KMS-11 (cell line): ENCODE data around the gene ADD3.

ENCODE experiments used
- H2AFZ ChIP-seq: fragments of 200-600 bp; sonication (generic); 2 replicates; pipeline ENCODE4 v1.6.1; 2016; ENCODE audit warnings: antibody characterized with exemption, mixed run types, low read depth
- H3K27ac ChIP-seq: fragments of 200-600 bp; sonication (generic); 2 replicates; pipeline ENCODE4 v1.6.1; 2016; ENCODE audit warnings: mild to moderate bottlenecking, mixed run types
- H3K27me3 ChIP-seq: fragments of 200-600 bp; sonication (generic); 2 replicates; pipeline ENCODE4 v1.6.1; 2017; ENCODE audit warnings: mild to moderate bottlenecking, low read depth, mixed run types, moderate library complexity; ENCODE audit not compliant: insufficient read depth
- H3K36me3 ChIP-seq: fragments of 200-600 bp; sonication (generic); 2 replicates; pipeline ENCODE4 v1.6.1; 2017; ENCODE audit warnings: mild to moderate bottlenecking, mixed run types; ENCODE audit not compliant: insufficient read depth
- H3K4me1 ChIP-seq: fragments of 200-600 bp; sonication (generic); 2 replicates; pipeline ENCODE4 v1.6.1; 2016; ENCODE audit warnings: mild to moderate bottlenecking, low read depth, mixed run types; ENCODE audit not compliant: poor library complexity, severe bottlenecking
- H3K4me2 ChIP-seq: fragments of 200-600 bp; sonication (generic); 2 replicates; pipeline ENCODE4 v1.7.0; 2016; ENCODE audit warnings: mild to moderate bottlenecking, mixed run types
- H3K4me3 ChIP-seq: fragments of 200-600 bp; sonication (generic); IDR thresholded peaks from 2 replicates; pipeline ENCODE4 v1.6.1; 2017; ENCODE audit warnings: low read depth, low read length, mixed read lengths; ENCODE audit not compliant: insufficient read depth
- H3K79me2 ChIP-seq: fragments of 200-600 bp; sonication (generic); 2 replicates; pipeline ENCODE4 v1.6.1; 2016; ENCODE audit warnings: low read depth, mixed run types; ENCODE audit not compliant: insufficient read depth
- H3K9ac ChIP-seq: fragments of 200-600 bp; sonication (generic); 2 replicates; pipeline ENCODE4 v1.6.1; 2016; ENCODE audit warnings: mild to moderate bottlenecking, mixed run types
- H4K20me1 ChIP-seq: fragments of 200-600 bp; sonication (generic); 2 replicates; pipeline ENCODE4 v1.6.1; 2016; ENCODE audit warnings: mild to moderate bottlenecking, mixed run types; ENCODE audit not compliant: insufficient read depth
- TF ChIP-seq, protein P1 (sequence below): fragments of 200-600 bp; sonication (generic); conservative IDR thresholded peaks from 2 replicates; pipeline ENCODE4 v1.6.1; 2017; ENCODE audit warnings: low read depth, mild to moderate bottlenecking, antibody characterized with exemption, low read length, moderate library complexity, mixed read lengths

The ADD3 gene

DNA sequence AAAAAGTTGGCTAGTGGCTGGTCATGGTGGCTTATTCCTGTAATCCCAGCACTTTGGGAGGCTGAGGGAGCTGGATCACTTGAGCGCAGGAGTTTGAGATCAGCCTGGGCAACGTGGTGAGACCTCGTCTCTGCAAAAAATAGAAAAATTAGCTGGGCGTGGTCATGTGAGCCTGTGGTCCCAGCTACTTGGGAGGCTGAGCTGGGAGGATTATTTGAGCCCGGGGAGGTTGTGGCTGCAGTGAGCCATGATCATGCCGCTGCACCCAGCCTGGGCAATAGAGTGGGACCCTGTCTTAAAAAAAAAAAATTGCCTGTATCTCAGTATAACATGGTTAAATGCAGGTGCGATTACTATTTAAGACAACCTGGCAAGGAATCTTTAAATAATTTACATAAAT, 61.0 kb downstream of the ADD3 start:
- Histone ChIP-seq H3K36me3 (no peaks in the 10 kb centered on the region), H4K20me1 (no peaks in the 10 kb centered on the region), H3K79me2 (peaks cover 40% of the 10 kb centered on the region), H3K4me2 (peak overlapping the region; percentile 73), H3K9ac (peak overlapping the region; percentile 38; the same call in 1 of the 2 replicates), H3K27me3 (no peaks in the 10 kb centered on the region), H3K4me3 (no peak overlapping the region), H3K27ac (peak overlapping the region; percentile 82), H3K4me1 (peaks cover 94% of the 10 kb centered on the region), H2AFZ (no peak overlapping the region)
- TF ChIP-seq, protein P1, sequence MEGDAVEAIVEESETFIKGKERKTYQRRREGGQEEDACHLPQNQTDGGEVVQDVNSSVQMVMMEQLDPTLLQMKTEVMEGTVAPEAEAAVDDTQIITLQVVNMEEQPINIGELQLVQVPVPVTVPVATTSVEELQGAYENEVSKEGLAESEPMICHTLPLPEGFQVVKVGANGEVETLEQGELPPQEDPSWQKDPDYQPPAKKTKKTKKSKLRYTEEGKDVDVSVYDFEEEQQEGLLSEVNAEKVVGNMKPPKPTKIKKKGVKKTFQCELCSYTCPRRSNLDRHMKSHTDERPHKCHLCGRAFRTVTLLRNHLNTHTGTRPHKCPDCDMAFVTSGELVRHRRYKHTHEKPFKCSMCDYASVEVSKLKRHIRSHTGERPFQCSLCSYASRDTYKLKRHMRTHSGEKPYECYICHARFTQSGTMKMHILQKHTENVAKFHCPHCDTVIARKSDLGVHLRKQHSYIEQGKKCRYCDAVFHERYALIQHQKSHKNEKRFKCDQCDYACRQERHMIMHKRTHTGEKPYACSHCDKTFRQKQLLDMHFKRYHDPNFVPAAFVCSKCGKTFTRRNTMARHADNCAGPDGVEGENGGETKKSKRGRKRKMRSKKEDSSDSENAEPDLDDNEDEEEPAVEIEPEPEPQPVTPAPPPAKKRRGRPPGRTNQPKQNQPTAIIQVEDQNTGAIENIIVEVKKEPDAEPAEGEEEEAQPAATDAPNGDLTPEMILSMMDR, result no peak

DNA sequence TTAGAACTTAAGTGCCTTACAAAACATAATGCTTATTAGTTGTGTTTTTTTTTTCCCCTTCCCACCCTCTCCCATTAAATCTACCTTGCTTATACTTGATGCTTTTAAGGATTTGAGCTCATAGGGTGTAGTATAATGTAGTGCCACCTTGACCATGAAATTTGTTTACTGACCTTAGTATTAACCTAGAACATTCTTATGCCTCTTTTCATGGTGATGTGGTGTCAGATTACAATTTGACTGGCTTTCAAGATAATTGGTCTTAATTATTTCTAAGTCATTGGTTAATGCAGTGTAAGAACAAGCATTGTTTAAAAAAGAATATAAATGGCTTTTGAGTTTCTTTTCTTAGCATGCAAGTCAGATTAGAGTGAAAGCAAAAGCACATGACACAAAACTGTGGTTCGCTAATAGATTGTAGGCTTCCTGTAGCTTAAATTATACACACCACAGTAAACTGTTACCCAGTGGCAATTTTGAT, 61.8 kb downstream of the ADD3 start:
- H3K79me2 ChIP-seq, result peaks cover 42% of the 10 kb centered on the region
- H3K36me3 ChIP-seq, result no peaks in the 10 kb centered on the region
- peaks cover 94% of the 10 kb centered on the region for H3K4me1 ChIP-seq
- H3K9ac ChIP-seq, result peak overlapping the region; percentile 38; the same call in 1 of the 2 replicates
- TF ChIP-seq, protein P1, result no peak
- no peak overlapping the region for H3K4me3 ChIP-seq
- no peak overlapping the region for H2AFZ ChIP-seq
- H3K27me3 ChIP-seq, result no peaks in the 10 kb centered on the region
- H4K20me1 ChIP-seq, result no peaks in the 10 kb centered on the region
- peak overlapping the region; percentile 82 for H3K27ac ChIP-seq
- H3K4me2 ChIP-seq, result peak overlapping the region; percentile 73

DNA sequence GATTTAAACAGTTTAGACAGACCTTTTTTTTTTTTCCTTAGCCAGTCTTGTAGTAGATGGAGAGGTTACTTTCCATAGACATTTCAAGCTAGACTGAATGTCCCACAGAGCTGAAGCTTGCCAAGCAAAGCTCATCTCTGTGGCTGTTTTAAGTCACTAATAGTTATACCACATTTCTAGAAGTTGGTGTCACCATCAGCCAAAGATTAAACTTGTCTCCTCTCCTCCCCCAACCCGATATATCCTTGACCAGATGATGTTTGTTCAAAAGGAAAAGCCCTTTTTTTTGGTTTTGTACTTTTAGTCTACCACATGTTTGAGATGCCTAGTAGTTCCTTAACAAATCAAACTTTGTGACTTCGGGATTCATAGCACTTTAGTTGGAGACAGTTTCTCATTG, 66.1 kb downstream of the ADD3 start:
- Histone ChIP-seq H3K27ac (peak overlapping the region; percentile 69; the same call in 1 of the 2 replicates), H3K4me2 (peak overlapping the region; percentile 100), H2AFZ (no peak overlapping the region), H3K4me1 (peaks cover 99% of the 10 kb centered on the region), H3K36me3 (no peaks in the 10 kb centered on the region), H3K9ac (no peak overlapping the region), H4K20me1 (no peaks in the 10 kb centered on the region), H3K4me3 (no peak overlapping the region), H3K27me3 (no peaks in the 10 kb centered on the region), H3K79me2 (peaks cover 59% of the 10 kb centered on the region)
- TF ChIP-seq, protein P1, result no peak

DNA sequence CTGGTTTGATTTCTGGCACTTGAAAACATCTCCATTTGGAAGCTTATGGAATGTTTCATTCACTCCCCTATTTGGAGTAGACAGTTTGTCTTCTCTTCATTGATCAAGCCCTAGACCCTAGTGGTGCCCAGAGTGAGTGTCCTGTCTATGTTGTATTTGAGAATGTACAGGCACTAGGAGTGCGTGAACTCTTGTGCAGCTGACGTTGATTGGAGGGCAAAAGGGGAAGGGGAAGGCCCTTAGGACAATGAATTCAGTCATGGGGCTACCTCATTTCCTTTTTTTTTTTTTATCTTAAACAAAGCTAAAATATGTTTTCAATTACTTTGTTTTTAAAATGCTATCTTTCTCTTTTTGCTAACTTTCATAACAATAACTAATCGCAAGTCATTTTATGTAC, 66.5 kb downstream of the ADD3 start:
- Histone ChIP-seq H3K27ac (peak overlapping the region; percentile 69; the same call in 1 of the 2 replicates), H3K4me1 (peaks cover 98% of the 10 kb centered on the region), H4K20me1 (no peaks in the 10 kb centered on the region), H3K9ac (no peak overlapping the region), H3K4me2 (peak overlapping the region; percentile 100), H3K27me3 (no peaks in the 10 kb centered on the region), H3K36me3 (no peaks in the 10 kb centered on the region), H2AFZ (no peak overlapping the region), H3K4me3 (no peak overlapping the region), H3K79me2 (peaks cover 62% of the 10 kb centered on the region)
- TF ChIP-seq, protein P1, result no peak
